Astrocyte of the spinal cord (primary cell): ENCODE results near the gene NCR3LG1.
A peak's percentile ranks its signal among the peaks of the same experiment; 100 is the strongest.

Experiments used
- DNase-seq: peaks from one replicate; pipeline ENCODE4 v3.0.0; 2011; ENCODE audit warnings: low read depth, low spot score
- H3K4me3 ChIP-seq: 2 replicates; pipeline ENCODE4 v1.5.1; 2011; ENCODE audit warnings: low read depth, mild to moderate bottlenecking, low read length, moderate library complexity
- CTCF ChIP-seq: IDR thresholded peaks from 2 replicates; pipeline ENCODE4 v1.5.1; 2012; ENCODE audit warnings: low read depth, mild to moderate bottlenecking, low read length, inconsistent platforms
- in situ Hi-C: cut with HindIII; loops from 2 replicates; pipeline ENCODE4 v1.10.0; 2017; ENCODE audit warnings: low sequenced_read_pairs

Gene NCR3LG1

GRCh38 chr11:17402486-17402885, 50.9 kb downstream of the NCR3LG1 start:
- TF ChIP-seq CTCF, result no peak
- no peak for DNase-seq
- in situ Hi-C loops, result no loop called here
- no peak overlapping the region for H3K4me3 ChIP-seq

GRCh38 chr11:17403980-17404759, 52.6 kb downstream of the NCR3LG1 start:
- no peak for TF ChIP-seq CTCF
- H3K4me3 ChIP-seq, result no peak overlapping the region
- in situ Hi-C loops, result no loop called here
- no peak for DNase-seq

- TF ChIP-seq CTCF, result no peak
- in situ Hi-C loops, result no loop called here
- DNase-seq, result peak; percentile 24
- no peak overlapping the region for H3K4me3 ChIP-seq
Measured at GRCh38 chr11:17405232-17406005, 53.8 kb downstream of the NCR3LG1 start.

- H3K4me3 ChIP-seq, result no peak overlapping the region
- in situ Hi-C loops, result no loop called here
- TF ChIP-seq CTCF, result no peak
- DNase-seq, result no peak
Measured at GRCh38 chr11:17406082-17406817, 54.6 kb downstream of the NCR3LG1 start.

- no peak for DNase-seq
- in situ Hi-C loops, result no loop called here
- TF ChIP-seq CTCF, result no peak
- H3K4me3 ChIP-seq, result no peak overlapping the region
Measured at GRCh38 chr11:17406818-17407149, 55.2 kb downstream of the NCR3LG1 start.

- in situ Hi-C loops, result no loop called here
- no peak overlapping the region for H3K4me3 ChIP-seq
- no peak for TF ChIP-seq CTCF
- DNase-seq, result no peak
Measured at GRCh38 chr11:17407575-17407974, 56.0 kb downstream of the NCR3LG1 start.
